Hepatocyte (in vitro differentiated cells): ENCODE results near the gene C1GALT1C1. TPM values are rescaled to one million over a fixed set of nuclear protein-coding genes. Genes with fewer than 3 reads are reported as not detected.
A peak's percentile ranks its signal among the peaks of the same experiment; 100 is the strongest.
"Not testable (repeated sequence)": the region's sequence is repeated elsewhere in the genome, so short reads cannot be mapped to it uniquely, and the experiment has no call there.

Experiments used
- DNase-seq: peaks from one replicate; pipeline ENCODE4 v3.0.0-alpha.2; 2016; ENCODE audit warnings: low spot score
- H2AFZ ChIP-seq: fragments of 200-600 bp; sonication (generic); 2 replicates; pipeline ENCODE4 v1.6.0; 2016; ENCODE audit warnings: antibody characterized with exemption, mild to moderate bottlenecking
- H3K27ac ChIP-seq: fragments of 200-600 bp; sonication (generic); 2 replicates; pipeline ENCODE4 v1.5.1; 2016; ENCODE audit warnings: mild to moderate bottlenecking
- H3K27me3 ChIP-seq: fragments of 200-600 bp; sonication (generic); 2 replicates; pipeline ENCODE4 v1.6.1; 2016
- H3K36me3 ChIP-seq: fragments of 200-600 bp; sonication (generic); replicated peaks from 2 replicates; pipeline ENCODE4 v1.5.1; 2016; ENCODE audit warnings: low read depth; ENCODE audit not compliant: insufficient read depth
- H3K4me1 ChIP-seq: fragments of 200-600 bp; sonication (generic); 2 replicates; pipeline ENCODE4 v1.5.1; 2016; ENCODE audit warnings: mild to moderate bottlenecking, moderate library complexity; ENCODE audit not compliant: insufficient read depth
- H3K4me2 ChIP-seq: fragments of 200-600 bp; sonication (generic); 2 replicates; pipeline ENCODE4 v1.6.0; 2016
- H3K4me3 ChIP-seq: fragments of 200-600 bp; sonication (generic); 2 replicates; pipeline ENCODE4 v1.5.1; 2016; ENCODE audit warnings: mild to moderate bottlenecking
- H3K79me2 ChIP-seq: fragments of 200-600 bp; sonication (generic); 2 replicates; pipeline ENCODE4 v1.6.0; 2017; ENCODE audit warnings: mild to moderate bottlenecking
- H3K9me2 ChIP-seq: fragments of 200-600 bp; sonication (generic); replicated peaks from 2 replicates; pipeline ENCODE4 v1.6.0; 2017; ENCODE audit warnings: mild to moderate bottlenecking; ENCODE audit not compliant: insufficient read depth
- H3K9me3 ChIP-seq: fragments of 200-600 bp; sonication (generic); 2 replicates; pipeline ENCODE4 v1.5.1; 2016; ENCODE audit warnings: low read depth, mild to moderate bottlenecking
- H4K20me1 ChIP-seq: fragments of 200-600 bp; sonication (generic); 2 replicates; pipeline ENCODE4 v1.6.0; 2016; ENCODE audit warnings: mild to moderate bottlenecking; ENCODE audit not compliant: insufficient read depth, poor library complexity, severe bottlenecking
- EZH2 ChIP-seq: fragments of 200-600 bp; sonication (generic); IDR thresholded peaks from 2 replicates; pipeline ENCODE4 v1.6.1; 2016; ENCODE audit warnings: antibody characterized with exemption, mild to moderate bottlenecking, borderline replicate concordance
- EZH2phosphoT487 ChIP-seq: fragments of 200-600 bp; sonication (generic); IDR thresholded peaks from one replicate; pipeline ENCODE4 v1.6.1; 2018; ENCODE audit warnings: antibody characterized with exemption, mild to moderate bottlenecking, low read depth, moderate library complexity; ENCODE audit not compliant: unreplicated experiment, severe bottlenecking
- WGBS: methylation state at CpG from one replicate; pipeline ENCODE4 v1.1.6; 2016; ENCODE audit warnings: low lambda C conversion rate; ENCODE audit errors: missing lambda C conversion rate; 5-methylcytosine and 5-hydroxymethylcytosine counted together
- polyA plus RNA-seq: library from polyadenylated mRNA; unstranded; fragments of >200 nt; fragmentation: Nextera tagmentation; extraction: Ambion mirVana; gene quantifications from 2 replicates; pipeline ENCODE4 v1.2.1, GENCODE V29; 2016
- total RNA-seq: library from RNA; depleted of rRNA; stranded (reverse); fragments of >200 nt; gene quantifications from 2 replicates; pipeline ENCODE4 v1.2.3, GENCODE V29; 2014
- TF ChIP-seq, protein P1 (sequence below): fragments of 200-600 bp; sonication (generic); IDR thresholded peaks from 2 replicates; pipeline ENCODE4 v1.5.1; 2016; ENCODE audit warnings: antibody characterized with exemption, mild to moderate bottlenecking; ENCODE audit not compliant: poor library complexity

C1GALT1C1 gene
- total and polyA plus RNA-seq, 2 experiments from 2014 or later, result 34.0 to 50.9 TPM

DNA sequence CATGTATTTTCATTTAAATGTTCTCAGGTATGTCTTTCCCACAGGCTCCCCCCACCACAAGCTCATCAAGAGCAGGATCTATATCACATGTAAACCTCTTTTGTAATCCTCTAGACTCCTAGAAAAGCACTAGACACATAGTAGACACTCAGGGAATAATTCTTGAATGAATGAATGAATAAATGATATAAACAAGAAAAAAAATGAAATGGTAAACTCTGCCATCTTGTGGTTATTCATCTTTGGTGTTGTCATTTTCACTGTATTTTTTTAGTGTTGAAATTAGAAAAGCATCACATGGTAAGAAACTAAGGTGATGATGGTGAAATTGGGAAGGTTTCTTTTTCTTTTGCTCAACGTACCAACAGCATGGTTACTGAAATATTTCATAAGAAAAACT, 34.2 kb upstream of the C1GALT1C1 start:
- Histone ChIP-seq H3K27me3 (no peaks in the 10 kb centered on the region), H4K20me1 (no peaks in the 10 kb centered on the region), H3K79me2 (no peaks in the 10 kb centered on the region), H3K4me2 (no peak overlapping the region), H3K36me3 (no peaks in the 10 kb centered on the region), H3K9me3 (no peaks in the 10 kb centered on the region), H3K9me2 (no peaks in the 10 kb centered on the region), H3K4me3 (no peak overlapping the region), H3K27ac (no peak overlapping the region), H3K4me1 (no peaks in the 10 kb centered on the region), H2AFZ (no peak overlapping the region)
- no peak for TF ChIP-seq EZH2phosphoT487
- TF ChIP-seq, protein P1, sequence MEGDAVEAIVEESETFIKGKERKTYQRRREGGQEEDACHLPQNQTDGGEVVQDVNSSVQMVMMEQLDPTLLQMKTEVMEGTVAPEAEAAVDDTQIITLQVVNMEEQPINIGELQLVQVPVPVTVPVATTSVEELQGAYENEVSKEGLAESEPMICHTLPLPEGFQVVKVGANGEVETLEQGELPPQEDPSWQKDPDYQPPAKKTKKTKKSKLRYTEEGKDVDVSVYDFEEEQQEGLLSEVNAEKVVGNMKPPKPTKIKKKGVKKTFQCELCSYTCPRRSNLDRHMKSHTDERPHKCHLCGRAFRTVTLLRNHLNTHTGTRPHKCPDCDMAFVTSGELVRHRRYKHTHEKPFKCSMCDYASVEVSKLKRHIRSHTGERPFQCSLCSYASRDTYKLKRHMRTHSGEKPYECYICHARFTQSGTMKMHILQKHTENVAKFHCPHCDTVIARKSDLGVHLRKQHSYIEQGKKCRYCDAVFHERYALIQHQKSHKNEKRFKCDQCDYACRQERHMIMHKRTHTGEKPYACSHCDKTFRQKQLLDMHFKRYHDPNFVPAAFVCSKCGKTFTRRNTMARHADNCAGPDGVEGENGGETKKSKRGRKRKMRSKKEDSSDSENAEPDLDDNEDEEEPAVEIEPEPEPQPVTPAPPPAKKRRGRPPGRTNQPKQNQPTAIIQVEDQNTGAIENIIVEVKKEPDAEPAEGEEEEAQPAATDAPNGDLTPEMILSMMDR, result peak; percentile 27
- WGBS, result 43% methylated on average over 1 of the region's 1 CpG
- DNase-seq, result no peak

DNA sequence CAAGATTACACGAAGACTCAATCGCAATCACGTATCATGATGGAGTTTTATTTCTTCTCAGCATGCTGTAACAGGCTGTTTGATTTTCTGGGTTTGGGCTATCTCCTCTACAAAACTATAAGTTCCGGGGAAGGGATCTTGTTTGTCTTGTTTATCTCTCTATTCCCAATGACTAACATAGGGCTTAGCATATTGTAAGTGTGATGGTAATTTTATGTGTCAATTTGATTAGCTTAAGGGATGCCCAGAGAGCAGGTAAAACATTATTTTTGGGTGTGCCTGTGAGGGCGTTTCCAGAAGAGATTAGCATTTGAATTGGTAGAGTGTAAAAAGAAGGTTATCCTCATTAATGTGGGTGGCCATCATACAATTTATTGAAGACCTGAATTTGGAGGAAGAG, 32.8 kb upstream of the C1GALT1C1 start:
- H3K79me2 ChIP-seq, result no peaks in the 10 kb centered on the region
- H3K27me3 ChIP-seq, result no peaks in the 10 kb centered on the region
- H3K4me3 ChIP-seq, result no peak overlapping the region
- H3K4me2 ChIP-seq, result no peak overlapping the region
- H2AFZ ChIP-seq, result no peak overlapping the region
- no peaks in the 10 kb centered on the region for H3K9me2 ChIP-seq
- no peaks in the 10 kb centered on the region for H3K36me3 ChIP-seq
- no peaks in the 10 kb centered on the region for H3K9me3 ChIP-seq
- no peak for DNase-seq
- TF ChIP-seq EZH2, result no peak
- TF ChIP-seq EZH2phosphoT487, result no peak
- TF ChIP-seq, protein P1, result no peak
- 75% methylated on average over 5 of the region's 5 CpGs for WGBS
- no peak overlapping the region for H3K27ac ChIP-seq
- no peaks in the 10 kb centered on the region for H4K20me1 ChIP-seq
- no peaks in the 10 kb centered on the region for H3K4me1 ChIP-seq

DNA sequence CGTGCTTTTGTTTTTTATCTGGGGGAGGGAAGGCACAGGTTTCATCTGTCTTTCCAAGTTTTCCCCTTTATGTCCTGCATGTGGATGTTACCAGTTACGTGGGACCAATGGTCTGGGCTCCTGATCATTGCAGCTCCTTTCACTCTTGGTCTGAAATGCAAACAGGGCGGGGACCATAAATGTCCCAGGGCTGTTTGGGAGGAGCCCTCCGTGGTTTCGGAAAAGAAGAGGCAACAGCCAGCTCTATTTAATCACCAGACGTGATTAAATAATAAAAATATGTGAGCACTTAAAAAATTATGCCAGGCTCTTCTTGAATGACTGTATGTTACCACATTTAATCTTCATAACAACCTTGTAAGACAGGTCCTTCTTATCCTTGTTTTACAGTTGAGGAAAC, 30.8 kb upstream of the C1GALT1C1 start:
- H3K9me2 ChIP-seq, result no peaks in the 10 kb centered on the region
- DNase-seq, result no peak
- 57% methylated on average over 6 of the region's 6 CpGs for WGBS
- no peak overlapping the region for H3K27ac ChIP-seq
- H3K36me3 ChIP-seq, result no peaks in the 10 kb centered on the region
- no peaks in the 10 kb centered on the region for H3K9me3 ChIP-seq
- no peaks in the 10 kb centered on the region for H4K20me1 ChIP-seq
- H3K4me1 ChIP-seq, result no peaks in the 10 kb centered on the region
- H3K79me2 ChIP-seq, result no peaks in the 10 kb centered on the region
- no peaks in the 10 kb centered on the region for H3K27me3 ChIP-seq
- no peak overlapping the region for H3K4me2 ChIP-seq
- H3K4me3 ChIP-seq, result no peak overlapping the region
- TF ChIP-seq, protein P1, result no peak
- TF ChIP-seq EZH2, result no peak
- TF ChIP-seq EZH2phosphoT487, result no peak
- no peak overlapping the region for H2AFZ ChIP-seq

DNA sequence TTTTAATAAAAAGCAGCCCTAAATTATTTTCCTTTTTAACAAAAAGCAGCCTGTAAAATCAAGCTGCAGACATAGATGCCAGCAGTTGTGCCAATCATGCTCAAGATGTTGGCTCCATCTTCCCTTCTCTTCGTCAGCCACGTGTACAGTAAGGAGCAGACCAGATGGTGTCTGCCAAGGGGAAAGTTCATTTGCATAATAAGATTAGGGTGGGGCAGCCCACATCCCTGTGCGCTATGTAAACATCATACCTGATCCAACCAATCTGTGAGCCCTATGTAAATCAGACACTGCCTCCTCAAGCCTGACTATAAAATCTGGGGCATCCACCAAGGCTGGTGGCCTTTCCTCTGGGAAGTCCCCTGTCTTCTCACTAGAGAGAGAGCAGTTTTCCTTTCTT, 23.1 kb upstream of the C1GALT1C1 start:
- no peak for TF ChIP-seq EZH2phosphoT487
- TF ChIP-seq, protein P1, result no peak
- TF ChIP-seq EZH2, result no peak
- Histone ChIP-seq H3K27ac (no peak overlapping the region), H3K4me2 (no peak overlapping the region), H3K4me3 (no peak overlapping the region), H3K27me3 (no peaks in the 10 kb centered on the region), H3K9me3 (no peaks in the 10 kb centered on the region), H3K4me1 (no peaks in the 10 kb centered on the region), H4K20me1 (no peaks in the 10 kb centered on the region), H3K79me2 (no peaks in the 10 kb centered on the region), H2AFZ (no peak overlapping the region), H3K36me3 (no peaks in the 10 kb centered on the region), H3K9me2 (no peaks in the 10 kb centered on the region)
- WGBS, result 57% methylated on average over 3 of the region's 3 CpGs
- no peak for DNase-seq

DNA sequence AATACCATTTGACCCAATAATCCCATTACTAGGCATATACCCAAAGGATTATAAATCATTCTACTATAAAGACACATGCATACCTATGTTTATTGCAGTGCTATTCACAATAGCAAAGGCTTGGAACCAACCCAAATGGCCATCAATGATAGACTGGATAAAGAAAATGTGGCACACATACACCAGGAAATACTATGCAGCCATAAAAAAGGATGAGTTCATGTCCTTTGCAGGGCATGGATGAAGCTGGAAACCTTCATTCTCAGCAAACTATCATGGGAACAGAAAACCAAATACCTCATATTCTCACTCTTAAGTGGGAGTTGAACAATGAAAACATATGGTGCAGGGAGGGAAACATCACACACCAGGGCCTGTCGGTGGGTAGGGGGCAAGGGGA, 22.4 kb upstream of the C1GALT1C1 start:
- not testable (repeated sequence) for H3K27me3 ChIP-seq, H3K4me1 ChIP-seq, H2AFZ ChIP-seq, H3K4me3 ChIP-seq, H3K9me3 ChIP-seq, H3K36me3 ChIP-seq, DNase-seq, H3K27ac ChIP-seq, H3K9me2 ChIP-seq, H4K20me1 ChIP-seq, H3K4me2 ChIP-seq, H3K79me2 ChIP-seq
- WGBS, result 75% methylated on average over 1 of the region's 1 CpG
